Measurements from ENCODE around the gene OPHN1. TPM values are rescaled to one million over a fixed set of nuclear protein-coding genes. Genes with fewer than 3 reads are reported as not detected.
A peak's percentile ranks its signal among the peaks of the same experiment; 100 is the strongest.

Gene OPHN1
- total RNA-seq, 1 donor from 2014 or later: 3.7 TPM

GRCh38 chrX:68461576-68461975 is 28.3 kb upstream of the OPHN1 start:
- no peaks in the 10 kb centered on the region for H4K20me1 ChIP-seq (ENCODE audit: insufficient read depth, low read length)
- no peaks in the 10 kb centered on the region for H3K79me2 ChIP-seq (ENCODE audit: insufficient read depth, low read length)
- H3K27me3 ChIP-seq (ENCODE audit: insufficient read depth, low read length): no peaks in the 10 kb centered on the region
- no peaks in the 10 kb centered on the region for H3K4me1 ChIP-seq (ENCODE audit: insufficient read depth, low read length)
- Mint-ChIP-seq H3K36me3 (ENCODE audit: low read depth, unreplicated experiment) (no peaks in the 10 kb centered on the region), H3K27me3 (ENCODE audit: low read depth, unreplicated experiment) (peaks cover 2% of the 10 kb centered on the region), H3K4me3 (ENCODE audit: unreplicated experiment) (no peak overlapping the region), H3K9me3 (ENCODE audit: unreplicated experiment) (no peaks in the 10 kb centered on the region), H3K27ac (ENCODE audit: unreplicated experiment) (no peak overlapping the region), H3K4me1 (ENCODE audit: low read depth, unreplicated experiment) (no peaks in the 10 kb centered on the region)
- DNase-seq (ENCODE audit: low read depth) (no peak), FAIRE-seq (no peak)
- no peak overlapping the region for H3K4me2 ChIP-seq (ENCODE audit: low read length)
- H3K4me3 ChIP-seq (ENCODE audit: insufficient read depth, low read depth, low read length): no peak overlapping the region
- no peak for TF ChIP-seq CTCF (IDR thresholded peaks at IDR 0.05; ENCODE audit: insufficient read depth, low read depth, low read length)
- TF ChIP-seq EZH2 (IDR thresholded peaks at IDR 0.05; ENCODE audit: insufficient read depth, low read length): no peak
- no peak overlapping the region for H3K9ac ChIP-seq (ENCODE audit: low read length)
- H3K36me3 ChIP-seq (ENCODE audit: insufficient read depth, low read length): no peaks in the 10 kb centered on the region
- no peaks in the 10 kb centered on the region for H3K9me3 ChIP-seq (ENCODE audit: insufficient read depth, low read depth, low read length)
- no peak overlapping the region for H2AFZ ChIP-seq (ENCODE audit: low read depth, low read length)
- no peak overlapping the region for H3K27ac ChIP-seq (ENCODE audit: low read depth, low read length)

- H3K79me2 ChIP-seq (ENCODE audit: insufficient read depth, low read length): no peaks in the 10 kb centered on the region
- H3K27me3 ChIP-seq (ENCODE audit: insufficient read depth, low read length): no peaks in the 10 kb centered on the region
- DNase-seq (ENCODE audit: low read depth) (no peak), FAIRE-seq (peak; percentile 49)
- no peak overlapping the region for H3K27ac ChIP-seq (ENCODE audit: low read depth, low read length)
- Mint-ChIP-seq H3K27me3 (ENCODE audit: low read depth, unreplicated experiment) (no peaks in the 10 kb centered on the region), H3K27ac (ENCODE audit: unreplicated experiment) (peak overlapping the region; percentile 41), H3K4me3 (ENCODE audit: unreplicated experiment) (no peak overlapping the region), H3K4me1 (ENCODE audit: low read depth, unreplicated experiment) (no peaks in the 10 kb centered on the region), H3K9me3 (ENCODE audit: unreplicated experiment) (no peaks in the 10 kb centered on the region), H3K36me3 (ENCODE audit: low read depth, unreplicated experiment) (no peaks in the 10 kb centered on the region)
- H3K4me2 ChIP-seq (ENCODE audit: low read length): no peak overlapping the region
- TF ChIP-seq EZH2 (IDR thresholded peaks at IDR 0.05; ENCODE audit: insufficient read depth, low read length): no peak
- no peak for TF ChIP-seq CTCF (IDR thresholded peaks at IDR 0.05; ENCODE audit: insufficient read depth, low read depth, low read length)
- no peaks in the 10 kb centered on the region for H3K36me3 ChIP-seq (ENCODE audit: insufficient read depth, low read length)
- no peaks in the 10 kb centered on the region for H3K4me1 ChIP-seq (ENCODE audit: insufficient read depth, low read length)
- no peak overlapping the region for H2AFZ ChIP-seq (ENCODE audit: low read depth, low read length)
- no peak overlapping the region for H3K4me3 ChIP-seq (ENCODE audit: insufficient read depth, low read depth, low read length)
- no peaks in the 10 kb centered on the region for H4K20me1 ChIP-seq (ENCODE audit: insufficient read depth, low read length)
- no peaks in the 10 kb centered on the region for H3K9me3 ChIP-seq (ENCODE audit: insufficient read depth, low read depth, low read length)
- H3K9ac ChIP-seq (ENCODE audit: low read length): no peak overlapping the region
Measured at GRCh38 chrX:68461093-68461492, 27.8 kb upstream of the OPHN1 start.

GRCh38 chrX:68455151-68455510 is 21.8 kb upstream of the OPHN1 start:
- H3K4me3 Mint-ChIP-seq (ENCODE audit: unreplicated experiment): no peak overlapping the region
- Histone ChIP-seq H3K9ac (ENCODE audit: low read length) (no peak overlapping the region), H3K79me2 (ENCODE audit: insufficient read depth, low read length) (no peaks in the 10 kb centered on the region), H3K4me1 (ENCODE audit: insufficient read depth, low read length) (no peaks in the 10 kb centered on the region), H3K36me3 (ENCODE audit: insufficient read depth, low read length) (no peaks in the 10 kb centered on the region), H3K4me2 (ENCODE audit: low read length) (no peak overlapping the region), H3K27ac (ENCODE audit: low read depth, low read length) (no peak overlapping the region), H3K27me3 (ENCODE audit: insufficient read depth, low read length) (no peaks in the 10 kb centered on the region), H3K9me3 (ENCODE audit: insufficient read depth, low read depth, low read length) (no peaks in the 10 kb centered on the region), H3K4me3 (ENCODE audit: insufficient read depth, low read depth, low read length) (no peak overlapping the region), H2AFZ (ENCODE audit: low read depth, low read length) (no peak overlapping the region), H4K20me1 (ENCODE audit: insufficient read depth, low read length) (no peaks in the 10 kb centered on the region)
- H3K4me1 Mint-ChIP-seq (ENCODE audit: low read depth, unreplicated experiment): no peaks in the 10 kb centered on the region
- DNase-seq (ENCODE audit: low read depth) (no peak), FAIRE-seq (no peak)
- H3K27ac Mint-ChIP-seq (ENCODE audit: unreplicated experiment): no peak overlapping the region
- TF ChIP-seq EZH2 (IDR thresholded peaks at IDR 0.05; ENCODE audit: insufficient read depth, low read length): no peak
- no peak for TF ChIP-seq CTCF (IDR thresholded peaks at IDR 0.05; ENCODE audit: insufficient read depth, low read depth, low read length)
- no peaks in the 10 kb centered on the region for H3K36me3 Mint-ChIP-seq (ENCODE audit: low read depth, unreplicated experiment)
- no peaks in the 10 kb centered on the region for H3K27me3 Mint-ChIP-seq (ENCODE audit: low read depth, unreplicated experiment)
- no peaks in the 10 kb centered on the region for H3K9me3 Mint-ChIP-seq (ENCODE audit: unreplicated experiment)
